ENCODE results near the gene IGSF6. TPM values are rescaled to one million over a fixed set of nuclear protein-coding genes. Genes with fewer than 3 reads are reported as not detected.
A peak's percentile ranks its signal among the peaks of the same experiment; 100 is the strongest.

Gene IGSF6
- total RNA-seq, 2 experiments from 2014 or later: 0.28 to 0.30 TPM

DNA sequence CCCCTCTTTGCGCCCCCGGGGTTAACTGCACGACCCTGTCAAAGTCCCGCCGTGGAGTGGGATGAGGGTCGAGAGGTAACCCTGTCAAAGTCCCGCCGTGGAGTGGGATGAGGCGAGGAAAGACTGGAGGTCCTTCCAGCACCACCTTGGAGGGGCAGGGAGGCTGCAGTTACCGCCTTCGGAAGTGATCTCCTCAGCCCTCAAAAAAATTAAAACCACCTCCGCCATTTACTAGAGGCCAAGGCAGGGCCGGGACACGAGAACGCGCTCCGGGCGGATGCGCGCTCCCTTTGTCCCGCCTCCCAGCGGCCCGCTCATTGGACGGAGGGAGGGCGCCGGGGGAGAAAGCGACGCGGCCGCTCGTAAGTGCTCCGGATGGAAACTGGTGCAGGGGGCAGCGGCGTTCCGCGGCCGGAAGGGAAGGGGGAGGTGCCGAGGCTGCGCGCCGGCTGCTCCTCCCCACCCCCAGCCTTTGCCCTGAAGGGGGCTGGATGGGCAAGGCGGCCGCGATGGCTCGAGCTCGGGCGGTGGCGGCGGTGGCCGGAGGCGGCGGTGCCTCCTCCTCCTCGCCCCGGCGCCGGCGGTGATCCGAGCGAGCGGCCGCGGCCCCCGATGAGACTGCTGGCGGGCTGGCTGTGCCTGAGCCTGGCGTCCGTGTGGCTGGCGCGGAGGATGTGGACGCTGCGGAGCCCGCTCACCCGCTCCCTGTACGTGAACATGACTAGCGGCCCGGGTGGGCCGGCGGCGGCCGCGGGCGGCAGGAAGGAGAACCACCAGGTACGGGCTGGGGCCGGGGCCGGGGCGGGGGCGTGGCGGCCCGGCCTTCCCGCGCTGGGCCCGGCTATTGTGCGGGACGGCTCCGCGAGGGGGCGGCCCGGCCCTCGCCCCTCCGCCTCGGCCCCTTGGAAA, 53.0 kb downstream of the IGSF6 start, which contains the start of gene METTL9:
Gene METTL9, plus strand, starts transcription at position 456 of the 909 bp plus-strand sequence. Its CDS starts 157 bp downstream, at position 613.
- POLR2A ChIA-PET: no interaction called here
- intact Hi-C loops (cut with micrococcal nuclease; ENCODE audit: unreplicated experiment): loop anchor here (2.0 kb wide), 1 partner anchor 45 kb away; no protein-coding TSS in a partner anchor
- DNase-seq (ENCODE audit: low spot score): peak; percentile 97
- no TSS peak for BruUV-seq (replicated peaks)
- CTCF ChIA-PET (ENCODE audit: unreplicated experiment): no interaction called here
- no peaks in the 10 kb centered on the region for H3K9me2 ChIP-seq (ENCODE audit: insufficient read depth, low read length)
- peak within 1 kb of the TSS; percentile 99 for H3K4me3 ChIP-seq (ENCODE audit: low read depth, low read length, poor library complexity, severe bottlenecking)
- peaks cover 20% of the 10 kb centered on the region for H4K20me1 ChIP-seq (ENCODE audit: insufficient read depth, low read length)
- H3K9me3 ChIP-seq (ENCODE audit: low read length): no peaks in the 10 kb centered on the region
- peak within 1 kb of the TSS; percentile 65; the same call in 1 of the 2 replicates for H2AFZ ChIP-seq (ENCODE audit: low read length)
- no peak for TF ChIP-seq EZH2phosphoT487 (IDR thresholded peaks at IDR 0.05; ENCODE audit: borderline replicate concordance, low read depth, low read length)
- TF ChIP-seq, protein P1, sequence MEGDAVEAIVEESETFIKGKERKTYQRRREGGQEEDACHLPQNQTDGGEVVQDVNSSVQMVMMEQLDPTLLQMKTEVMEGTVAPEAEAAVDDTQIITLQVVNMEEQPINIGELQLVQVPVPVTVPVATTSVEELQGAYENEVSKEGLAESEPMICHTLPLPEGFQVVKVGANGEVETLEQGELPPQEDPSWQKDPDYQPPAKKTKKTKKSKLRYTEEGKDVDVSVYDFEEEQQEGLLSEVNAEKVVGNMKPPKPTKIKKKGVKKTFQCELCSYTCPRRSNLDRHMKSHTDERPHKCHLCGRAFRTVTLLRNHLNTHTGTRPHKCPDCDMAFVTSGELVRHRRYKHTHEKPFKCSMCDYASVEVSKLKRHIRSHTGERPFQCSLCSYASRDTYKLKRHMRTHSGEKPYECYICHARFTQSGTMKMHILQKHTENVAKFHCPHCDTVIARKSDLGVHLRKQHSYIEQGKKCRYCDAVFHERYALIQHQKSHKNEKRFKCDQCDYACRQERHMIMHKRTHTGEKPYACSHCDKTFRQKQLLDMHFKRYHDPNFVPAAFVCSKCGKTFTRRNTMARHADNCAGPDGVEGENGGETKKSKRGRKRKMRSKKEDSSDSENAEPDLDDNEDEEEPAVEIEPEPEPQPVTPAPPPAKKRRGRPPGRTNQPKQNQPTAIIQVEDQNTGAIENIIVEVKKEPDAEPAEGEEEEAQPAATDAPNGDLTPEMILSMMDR (conservative IDR thresholded peaks at IDR 0.05; ENCODE audit: low read length): no peak
- H3K79me2 ChIP-seq (ENCODE audit: insufficient read depth, low read depth, low read length): peaks cover 45% of the 10 kb centered on the region
- H3K4me2 ChIP-seq (ENCODE audit: low read length): peak within 1 kb of the TSS; percentile 98
- H3K27ac ChIP-seq (ENCODE audit: low read depth, low read length, poor library complexity, severe bottlenecking): peak within 1 kb of the TSS; percentile 85
- H3K36me3 ChIP-seq (ENCODE audit: insufficient read depth, low read length): peaks cover 12% of the 10 kb centered on the region
- H3K4me1 ChIP-seq (ENCODE audit: insufficient read depth, low read length, poor library complexity, severe bottlenecking): peaks cover 64% of the 10 kb centered on the region

GRCh38 chr16:21598701-21599121, 53.7 kb downstream of the IGSF6 start:
- Histone ChIP-seq H3K36me3 (ENCODE audit: insufficient read depth, low read length) (peaks cover 6% of the 10 kb centered on the region), H2AFZ (ENCODE audit: low read length) (peak overlapping the region; percentile 40; the same call in 1 of the 2 replicates), H3K4me1 (ENCODE audit: insufficient read depth, low read length, poor library complexity, severe bottlenecking) (peaks cover 64% of the 10 kb centered on the region), H3K79me2 (ENCODE audit: insufficient read depth, low read depth, low read length) (peaks cover 38% of the 10 kb centered on the region), H3K9me3 (ENCODE audit: low read length) (no peaks in the 10 kb centered on the region), H3K4me2 (ENCODE audit: low read length) (peak overlapping the region; percentile 98), H3K27ac (ENCODE audit: low read depth, low read length, poor library complexity, severe bottlenecking) (peak overlapping the region; percentile 79), H4K20me1 (ENCODE audit: insufficient read depth, low read length) (peaks cover 20% of the 10 kb centered on the region), H3K9me2 (ENCODE audit: insufficient read depth, low read length) (no peaks in the 10 kb centered on the region), H3K4me3 (ENCODE audit: low read depth, low read length, poor library complexity, severe bottlenecking) (peak overlapping the region; percentile 99)
- TSS peak; percentile 95 for BruUV-seq (replicated peaks)
- TF ChIP-seq EZH2phosphoT487 (IDR thresholded peaks at IDR 0.05; ENCODE audit: borderline replicate concordance, low read depth, low read length): no peak
- TF ChIP-seq, protein P1 (conservative IDR thresholded peaks at IDR 0.05; ENCODE audit: low read length): no peak
- intact Hi-C loops (cut with micrococcal nuclease; ENCODE audit: unreplicated experiment): loop anchor here (2.0 kb wide), 1 partner anchor 46 kb away; no protein-coding TSS in a partner anchor
- CTCF ChIA-PET (ENCODE audit: unreplicated experiment): no interaction called here
- peak; percentile 41 for DNase-seq (ENCODE audit: low spot score)
- POLR2A ChIA-PET: interaction anchor here (2.1 kb wide), 1 partner anchor 11 kb away, joined by 5 read pairs; no protein-coding TSS in a partner anchor

All from OCI-LY7 (cell line).